ENCODE results near the gene FOCAD. TPM values are rescaled to one million over a fixed set of nuclear protein-coding genes. Genes with fewer than 3 reads are reported as not detected.
A peak's percentile ranks its signal among the peaks of the same experiment; 100 is the strongest.

Gene FOCAD
- total and polyA plus RNA-seq, 10 of the 15 experiments (the other 5 are each of a cell fraction or from before 2014, with no cell fraction given), result 13.7 to 93.0 (median 41.8) TPM

- FAIRE-seq (peak; percentile 18), DNase-seq (ENCODE audit: low read depth, low spot score) (no peak), ATAC-seq (no peak)
- Histone ChIP-seq H3K79me2 (ENCODE audit: control insufficient read depth, insufficient read depth, low read length) (no peaks in the 10 kb centered on the region), H3K27me3 (replicated peaks in 1 of 2; ENCODE audit: control insufficient read depth in 2 of 2, insufficient read depth in 2 of 2, low read length in 1 of 2) (no peaks in the 10 kb centered on the region), H4K20me1 (ENCODE audit: control insufficient read depth, insufficient read depth) (no peaks in the 10 kb centered on the region; the same call in 1 of the 2 replicates), H3K4me1 (ENCODE audit: control insufficient read depth, insufficient read depth, low read length) (no peaks in the 10 kb centered on the region), H3K9ac (ENCODE audit: control insufficient read depth, insufficient read depth, low read length) (no peak overlapping the region), H3K9me3 (replicated peaks; ENCODE audit: control insufficient read depth, insufficient read depth, low read length) (no peaks in the 10 kb centered on the region; the same call in 2 of the 3 replicates), H3K36me3 (ENCODE audit: control insufficient read depth in 2 of 2, insufficient read depth in 2 of 2, low read length in 1 of 2) (peaks cover 0 to 5% of the 10 kb centered on the region in 2 experiments; a peak in 1 of 4 replicates), H2AFZ (ENCODE audit: control insufficient read depth, low read depth, low read length) (no peak overlapping the region), H3K27ac (ENCODE audit: control insufficient read depth, insufficient read depth) (no peak overlapping the region), H3K4me2 (ENCODE audit: control insufficient read depth, insufficient read depth) (no peak overlapping the region), H3K4me3 (no peak overlapping the region)
- WGBS (ENCODE audit: insufficient coverage, insufficient replicate concordance, low lambda C conversion rate, missing lambda C conversion rate), result 100% methylated on average over 2 of the region's 2 CpGs
- intact Hi-C loops (cut with micrococcal nuclease; ENCODE audit: unreplicated experiment) (no loop called here), in situ Hi-C loops (cut with MboI) (no loop called here)
- ChIA-PET CTCF (no interaction called here), POLR2A (no interaction called here), RAD21 (ENCODE audit: unreplicated experiment) (no interaction called here), SMC1A (ENCODE audit: uncharacterized antibody, unreplicated experiment) (no interaction called here)
- no TSS peak for BruUV-seq (replicated peaks)
- TF ChIP-seq RELA (IDR thresholded peaks at IDR 0.05; ENCODE audit: borderline replicate concordance, partially characterized antibody), result no peak
- TF ChIP-seq MTA2 (IDR thresholded peaks at IDR 0.05; ENCODE audit: low read depth), result no peak
- TF ChIP-seq ZZZ3 (IDR thresholded peaks at IDR 0.05; ENCODE audit: control insufficient read depth, insufficient read length, low read depth), result no peak
- no peak for TF ChIP-seq TCF7 (IDR thresholded peaks at IDR 0.05; ENCODE audit: borderline replicate concordance)
- no peak for TF ChIP-seq MYC (IDR thresholded peaks at IDR 0.05; ENCODE audit: insufficient read depth, insufficient read length, insufficient replicate concordance, low read length, severe bottlenecking)
- TF ChIP-seq SKIL (IDR thresholded peaks at IDR 0.05; ENCODE audit: low read depth, poor library complexity, severe bottlenecking), result no peak
- no peak for TF ChIP-seq CREB1 (IDR thresholded peaks at IDR 0.05; ENCODE audit: low read depth)
- TF ChIP-seq SRF (IDR thresholded peaks at IDR 0.05; ENCODE audit: low read depth in 2 of 2, low read length in 2 of 2), result no peak
- TF ChIP-seq CHD2 (IDR thresholded peaks at IDR 0.05; ENCODE audit: borderline replicate concordance, low read depth, low read length), result no peak
- TF ChIP-seq REST (IDR thresholded peaks at IDR 0.05; ENCODE audit: low read depth, low read length), result no peak
- TF ChIP-seq KDM1A (IDR thresholded peaks at IDR 0.05; ENCODE audit: borderline replicate concordance), result no peak
- no peak for TF ChIP-seq IRF4 (IDR thresholded peaks at IDR 0.05; ENCODE audit: low read depth, low read length)
- TF ChIP-seq ZBED1 (IDR thresholded peaks at IDR 0.05; ENCODE audit: borderline replicate concordance), result no peak
- TF ChIP-seq ZNF592 (IDR thresholded peaks at IDR 0.05), result no peak
- no peak for TF ChIP-seq ZNF207 (IDR thresholded peaks at IDR 0.05; ENCODE audit: borderline replicate concordance)
- TF ChIP-seq RBBP5 (conservative IDR thresholded peaks at IDR 0.05), result no peak
- no peak for TF ChIP-seq EED (IDR thresholded peaks at IDR 0.05; ENCODE audit: low read depth)
Measured at GRCh38 chr9:20790721-20791120, 106.7 kb downstream of the FOCAD start.
